ENCODE measurements around the gene PLA2G2E.

The PLA2G2E gene

GRCh38 chr1:19903621-19904020 lies 19.8 kb downstream of the PLA2G2E start (continued):
- TF ChIP-seq, protein P1, sequence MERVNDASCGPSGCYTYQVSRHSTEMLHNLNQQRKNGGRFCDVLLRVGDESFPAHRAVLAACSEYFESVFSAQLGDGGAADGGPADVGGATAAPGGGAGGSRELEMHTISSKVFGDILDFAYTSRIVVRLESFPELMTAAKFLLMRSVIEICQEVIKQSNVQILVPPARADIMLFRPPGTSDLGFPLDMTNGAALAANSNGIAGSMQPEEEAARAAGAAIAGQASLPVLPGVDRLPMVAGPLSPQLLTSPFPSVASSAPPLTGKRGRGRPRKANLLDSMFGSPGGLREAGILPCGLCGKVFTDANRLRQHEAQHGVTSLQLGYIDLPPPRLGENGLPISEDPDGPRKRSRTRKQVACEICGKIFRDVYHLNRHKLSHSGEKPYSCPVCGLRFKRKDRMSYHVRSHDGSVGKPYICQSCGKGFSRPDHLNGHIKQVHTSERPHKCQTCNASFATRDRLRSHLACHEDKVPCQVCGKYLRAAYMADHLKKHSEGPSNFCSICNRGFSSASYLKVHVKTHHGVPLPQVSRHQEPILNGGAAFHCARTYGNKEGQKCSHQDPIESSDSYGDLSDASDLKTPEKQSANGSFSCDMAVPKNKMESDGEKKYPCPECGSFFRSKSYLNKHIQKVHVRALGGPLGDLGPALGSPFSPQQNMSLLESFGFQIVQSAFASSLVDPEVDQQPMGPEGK (CRISPR knock-in tag; IDR thresholded peaks at IDR 0.05; ENCODE audit: borderline replicate concordance): no peak
- TF ChIP-seq TOX (CRISPR knock-in tag; IDR thresholded peaks at IDR 0.05; ENCODE audit: borderline replicate concordance) (no peak), ISL1 (CRISPR knock-in tag; IDR thresholded peaks at IDR 0.05) (no peak), ZFP30 (CRISPR knock-in tag; IDR thresholded peaks at IDR 0.05) (no peak), POU6F1 (CRISPR knock-in tag; IDR thresholded peaks at IDR 0.05; ENCODE audit: borderline replicate concordance, low read depth) (no peak), ZNF8 (CRISPR knock-in tag; IDR thresholded peaks at IDR 0.05) (no peak)

GRCh38 chr1:19901653-19902052 lies 21.8 kb downstream of the PLA2G2E start:
- no peak for TF ChIP-seq ESRRG (CRISPR knock-in tag; IDR thresholded peaks at IDR 0.05)
- no peak for TF ChIP-seq TCF4 (CRISPR knock-in tag; IDR thresholded peaks at IDR 0.05; ENCODE audit: borderline replicate concordance)
- TF ChIP-seq CSRNP3 (CRISPR knock-in tag; IDR thresholded peaks at IDR 0.05): no peak
- TF ChIP-seq ZC3H10 (CRISPR knock-in tag; IDR thresholded peaks at IDR 0.05): no peak
- TF ChIP-seq ZFP3 (CRISPR knock-in tag; IDR thresholded peaks at IDR 0.05): no peak
- TF ChIP-seq OSR1 (CRISPR knock-in tag; IDR thresholded peaks at IDR 0.05): no peak
- TF ChIP-seq ARNTL (CRISPR knock-in tag; IDR thresholded peaks at IDR 0.05; ENCODE audit: borderline replicate concordance, low read depth): no peak
- TF ChIP-seq ZFP30 (CRISPR knock-in tag; IDR thresholded peaks at IDR 0.05): no peak
- TF ChIP-seq POU6F1 (CRISPR knock-in tag; IDR thresholded peaks at IDR 0.05; ENCODE audit: borderline replicate concordance, low read depth): no peak
- no peak for TF ChIP-seq RARB (CRISPR knock-in tag; IDR thresholded peaks at IDR 0.05)
- no peak for TF ChIP-seq ZNF8 (CRISPR knock-in tag; IDR thresholded peaks at IDR 0.05)
- TF ChIP-seq ISL1 (CRISPR knock-in tag; IDR thresholded peaks at IDR 0.05): no peak
- TF ChIP-seq, protein P2, sequence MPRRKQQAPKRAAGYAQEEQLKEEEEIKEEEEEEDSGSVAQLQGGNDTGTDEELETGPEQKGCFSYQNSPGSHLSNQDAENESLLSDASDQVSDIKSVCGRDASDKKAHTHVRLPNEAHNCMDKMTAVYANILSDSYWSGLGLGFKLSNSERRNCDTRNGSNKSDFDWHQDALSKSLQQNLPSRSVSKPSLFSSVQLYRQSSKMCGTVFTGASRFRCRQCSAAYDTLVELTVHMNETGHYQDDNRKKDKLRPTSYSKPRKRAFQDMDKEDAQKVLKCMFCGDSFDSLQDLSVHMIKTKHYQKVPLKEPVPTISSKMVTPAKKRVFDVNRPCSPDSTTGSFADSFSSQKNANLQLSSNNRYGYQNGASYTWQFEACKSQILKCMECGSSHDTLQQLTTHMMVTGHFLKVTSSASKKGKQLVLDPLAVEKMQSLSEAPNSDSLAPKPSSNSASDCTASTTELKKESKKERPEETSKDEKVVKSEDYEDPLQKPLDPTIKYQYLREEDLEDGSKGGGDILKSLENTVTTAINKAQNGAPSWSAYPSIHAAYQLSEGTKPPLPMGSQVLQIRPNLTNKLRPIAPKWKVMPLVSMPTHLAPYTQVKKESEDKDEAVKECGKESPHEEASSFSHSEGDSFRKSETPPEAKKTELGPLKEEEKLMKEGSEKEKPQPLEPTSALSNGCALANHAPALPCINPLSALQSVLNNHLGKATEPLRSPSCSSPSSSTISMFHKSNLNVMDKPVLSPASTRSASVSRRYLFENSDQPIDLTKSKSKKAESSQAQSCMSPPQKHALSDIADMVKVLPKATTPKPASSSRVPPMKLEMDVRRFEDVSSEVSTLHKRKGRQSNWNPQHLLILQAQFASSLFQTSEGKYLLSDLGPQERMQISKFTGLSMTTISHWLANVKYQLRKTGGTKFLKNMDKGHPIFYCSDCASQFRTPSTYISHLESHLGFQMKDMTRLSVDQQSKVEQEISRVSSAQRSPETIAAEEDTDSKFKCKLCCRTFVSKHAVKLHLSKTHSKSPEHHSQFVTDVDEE (CRISPR knock-in tag; IDR thresholded peaks at IDR 0.05): no peak
- no peak for ATAC-seq

DNA sequence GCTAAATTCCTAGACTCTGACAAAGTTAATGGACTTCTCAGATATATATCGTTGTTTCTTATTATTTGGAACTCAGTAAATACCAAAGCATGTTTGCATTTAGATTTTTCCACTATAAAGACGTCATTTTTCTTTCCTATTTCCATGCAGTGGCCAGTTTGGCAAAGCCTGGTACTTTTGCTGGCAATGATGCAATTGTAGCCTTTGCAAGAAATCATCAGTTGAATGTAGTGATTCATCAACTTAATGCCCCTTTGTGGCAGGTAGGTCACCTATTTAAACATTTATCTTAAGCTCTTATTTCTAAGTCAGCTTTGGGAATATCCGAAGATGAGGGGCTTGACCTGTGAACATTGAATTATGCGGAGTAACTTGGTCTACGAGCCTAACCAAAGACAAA lies 29.2 kb downstream of the PLA2G2E start:
- no peak for ATAC-seq
- no peak for TF ChIP-seq CSDC2 (CRISPR knock-in tag; IDR thresholded peaks at IDR 0.05)
- TF ChIP-seq GLIS3 (CRISPR knock-in tag; IDR thresholded peaks at IDR 0.05): no peak
- no peak for TF ChIP-seq OSR1 (CRISPR knock-in tag; IDR thresholded peaks at IDR 0.05)
- TF ChIP-seq, protein P2 (CRISPR knock-in tag; IDR thresholded peaks at IDR 0.05): no peak
- no peak for TF ChIP-seq RARB (CRISPR knock-in tag; IDR thresholded peaks at IDR 0.05)
- no peak for TF ChIP-seq TOX (CRISPR knock-in tag; IDR thresholded peaks at IDR 0.05; ENCODE audit: borderline replicate concordance)
- no peak for TF ChIP-seq POU6F1 (CRISPR knock-in tag; IDR thresholded peaks at IDR 0.05; ENCODE audit: borderline replicate concordance, low read depth)
- no peak for TF ChIP-seq BACH2 (CRISPR knock-in tag; IDR thresholded peaks at IDR 0.05; ENCODE audit: borderline replicate concordance)
- TF ChIP-seq, protein P1 (CRISPR knock-in tag; IDR thresholded peaks at IDR 0.05; ENCODE audit: borderline replicate concordance): no peak
- no peak for TF ChIP-seq ZFP3 (CRISPR knock-in tag; IDR thresholded peaks at IDR 0.05)
- TF ChIP-seq ZNF70 (CRISPR knock-in tag; IDR thresholded peaks at IDR 0.05): no peak
- no peak for TF ChIP-seq SNAI2 (CRISPR knock-in tag; IDR thresholded peaks at IDR 0.05)
- TF ChIP-seq ISL1 (CRISPR knock-in tag; IDR thresholded peaks at IDR 0.05): no peak
- TF ChIP-seq TCF4 (CRISPR knock-in tag; IDR thresholded peaks at IDR 0.05; ENCODE audit: borderline replicate concordance): no peak
- TF ChIP-seq ARNTL (CRISPR knock-in tag; IDR thresholded peaks at IDR 0.05; ENCODE audit: borderline replicate concordance, low read depth): no peak
